ENCODE results near the gene CCDC117.

The CCDC117 gene

DNA sequence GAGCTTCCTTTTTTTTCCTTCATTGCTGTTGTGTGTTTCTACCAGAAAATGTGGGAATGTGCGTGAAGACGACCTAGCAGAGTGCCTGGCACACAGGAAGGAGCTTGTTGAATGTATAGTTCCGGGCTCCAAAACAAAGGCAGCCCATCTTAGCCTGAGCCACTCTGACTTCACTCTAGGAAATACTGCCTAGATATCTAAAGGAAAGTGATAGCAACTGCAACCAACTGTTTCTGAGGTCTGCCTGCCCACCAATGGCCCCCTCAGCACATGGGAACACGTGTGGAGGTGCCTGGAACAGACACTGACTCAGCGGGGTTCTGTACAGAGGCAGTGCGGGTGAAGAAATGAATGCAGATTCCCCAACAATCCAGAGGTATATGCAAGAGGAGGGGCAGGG is 42.6 kb downstream of the CCDC117 start:
- no peak overlapping the region for H2BK5ac ChIP-seq (ENCODE audit: low read depth, low read length, poor library complexity)
- H3K79me1 ChIP-seq (ENCODE audit: low read length) = peaks cover 8% of the 10 kb centered on the region
- H3K9me3 ChIP-seq (ENCODE audit: insufficient read depth, low read depth, low read length) = no peaks in the 10 kb centered on the region
- no peaks in the 10 kb centered on the region for H3K79me2 ChIP-seq (ENCODE audit: control insufficient read depth, insufficient read depth, low read length, poor library complexity)
- H3K4ac ChIP-seq (ENCODE audit: low read depth, low read length) = no peak overlapping the region
- H2BK120ac ChIP-seq (ENCODE audit: insufficient read depth, low read length, poor library complexity) = no peak overlapping the region
- no peak overlapping the region for H3K4me3 ChIP-seq (ENCODE audit: low read depth, low read length)
- no peak overlapping the region for H3K27ac ChIP-seq (ENCODE audit: low read depth, low read length)
- no peak overlapping the region for H3K18ac ChIP-seq (ENCODE audit: low read length)
- no peak overlapping the region for H3K14ac ChIP-seq (ENCODE audit: low read length)
- WGBS (ENCODE audit: extremely low coverage, insufficient coverage, insufficient read length) = no CpG with 5 or more reads among the region's 6 CpGs
- no peaks in the 10 kb centered on the region for H3K36me3 ChIP-seq (ENCODE audit: control insufficient read depth in 1 of 2, insufficient read depth in 2 of 2, low read length in 2 of 2)
- H2AK5ac ChIP-seq (ENCODE audit: low read length) = no peak overlapping the region
- H3K9ac ChIP-seq (ENCODE audit: low read length) = no peak overlapping the region
- H4K12ac ChIP-seq (ENCODE audit: low read depth, low read length) = no peak overlapping the region
- H3K27me3 ChIP-seq (ENCODE audit: insufficient read depth, low read length) = no peaks in the 10 kb centered on the region
- H3K4me1 ChIP-seq (ENCODE audit: control insufficient read depth in 1 of 2, insufficient read depth in 2 of 2, low read length in 2 of 2) = peaks cover 4 to 6% of the 10 kb centered on the region in 2 experiments
- no peak overlapping the region for H4K91ac ChIP-seq (ENCODE audit: low read depth, low read length)
- H4K8ac ChIP-seq (ENCODE audit: low read depth, low read length) = no peak overlapping the region
- H2BK12ac ChIP-seq (ENCODE audit: low read length) = no peak overlapping the region
- no peak overlapping the region for H2AFZ ChIP-seq (ENCODE audit: insufficient read depth, low read length, poor library complexity)
- DNase-seq = no peak
- no peak overlapping the region for H3K4me2 ChIP-seq (ENCODE audit: low read length)
- no peak overlapping the region for H3K23ac ChIP-seq (ENCODE audit: low read length)

DNA sequence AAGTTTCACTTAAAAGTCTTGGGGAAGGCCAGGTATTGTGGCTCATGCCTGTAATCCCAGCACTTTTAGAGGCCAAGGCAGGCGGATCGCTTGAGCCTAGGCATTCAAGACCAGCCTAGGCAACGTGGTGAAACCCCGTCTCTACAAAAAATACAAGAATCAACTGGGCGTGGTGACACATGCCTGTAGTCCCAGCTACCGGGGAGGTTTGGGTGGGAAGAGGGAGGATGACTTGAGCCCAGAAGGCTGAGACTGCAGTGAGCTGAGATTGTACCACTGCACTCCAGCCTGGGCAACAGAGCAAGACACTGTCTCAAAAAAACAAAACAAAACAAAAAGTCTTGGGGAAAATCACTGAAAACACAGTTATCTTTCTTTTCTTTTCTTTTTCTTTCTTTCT is 43.2 kb downstream of the CCDC117 start:
- Histone ChIP-seq H3K4me2 (ENCODE audit: low read length) (no peak overlapping the region), H3K4me1 (ENCODE audit: control insufficient read depth in 1 of 2, insufficient read depth in 2 of 2, low read length in 2 of 2) (peaks cover 4 to 6% of the 10 kb centered on the region in 2 experiments), H2AK5ac (ENCODE audit: low read length) (no peak overlapping the region), H2BK5ac (ENCODE audit: low read depth, low read length, poor library complexity) (no peak overlapping the region), H4K91ac (ENCODE audit: low read depth, low read length) (no peak overlapping the region), H3K27ac (ENCODE audit: low read depth, low read length) (no peak overlapping the region), H3K79me1 (ENCODE audit: low read length) (peaks cover 8% of the 10 kb centered on the region), H3K9ac (ENCODE audit: low read length) (no peak overlapping the region), H2BK120ac (ENCODE audit: insufficient read depth, low read length, poor library complexity) (no peak overlapping the region), H2AFZ (ENCODE audit: insufficient read depth, low read length, poor library complexity) (no peak overlapping the region), H3K18ac (ENCODE audit: low read length) (no peak overlapping the region), H3K27me3 (ENCODE audit: insufficient read depth, low read length) (no peaks in the 10 kb centered on the region), H3K36me3 (ENCODE audit: control insufficient read depth in 1 of 2, insufficient read depth in 2 of 2, low read length in 2 of 2) (no peaks in the 10 kb centered on the region), H3K79me2 (ENCODE audit: control insufficient read depth, insufficient read depth, low read length, poor library complexity) (no peaks in the 10 kb centered on the region), H3K4me3 (ENCODE audit: low read depth, low read length) (no peak overlapping the region), H3K14ac (ENCODE audit: low read length) (no peak overlapping the region), H3K4ac (ENCODE audit: low read depth, low read length) (no peak overlapping the region), H4K8ac (ENCODE audit: low read depth, low read length) (no peak overlapping the region), H3K9me3 (ENCODE audit: insufficient read depth, low read depth, low read length) (no peaks in the 10 kb centered on the region), H3K23ac (ENCODE audit: low read length) (no peak overlapping the region), H2BK12ac (ENCODE audit: low read length) (no peak overlapping the region), H4K12ac (ENCODE audit: low read depth, low read length) (no peak overlapping the region)
- no peak for DNase-seq
- no CpG with 5 or more reads among the region's 6 CpGs for WGBS (ENCODE audit: extremely low coverage, insufficient coverage, insufficient read length)

DNA sequence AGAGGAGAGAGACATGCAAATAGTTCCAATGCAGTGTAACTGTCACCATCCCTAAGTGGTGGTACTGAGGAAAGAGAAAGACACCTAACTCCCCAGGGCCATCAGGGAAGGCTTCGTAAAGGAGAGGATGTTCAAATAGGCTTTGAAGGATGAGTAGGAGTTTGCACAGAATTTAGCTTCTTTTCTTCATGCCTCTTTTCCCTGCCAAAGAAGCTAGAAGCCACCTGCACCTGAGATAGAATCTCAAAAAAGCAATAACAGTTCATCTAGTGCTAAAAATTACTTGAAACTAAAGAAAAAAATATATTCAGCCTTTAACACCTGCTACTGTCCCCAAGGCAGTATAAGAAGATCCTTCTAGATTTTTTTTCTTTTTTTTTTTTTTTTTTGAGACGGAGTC is 44.6 kb downstream of the CCDC117 start:
- Histone ChIP-seq H2AFZ (ENCODE audit: insufficient read depth, low read length, poor library complexity) (no peak overlapping the region), H3K18ac (ENCODE audit: low read length) (no peak overlapping the region), H3K4me1 (ENCODE audit: control insufficient read depth in 1 of 2, insufficient read depth in 2 of 2, low read length in 2 of 2) (peaks cover 4 to 6% of the 10 kb centered on the region in 2 experiments), H4K91ac (ENCODE audit: low read depth, low read length) (no peak overlapping the region), H3K9me3 (ENCODE audit: insufficient read depth, low read depth, low read length) (no peaks in the 10 kb centered on the region), H4K12ac (ENCODE audit: low read depth, low read length) (no peak overlapping the region), H3K79me2 (ENCODE audit: control insufficient read depth, insufficient read depth, low read length, poor library complexity) (no peaks in the 10 kb centered on the region), H4K8ac (ENCODE audit: low read depth, low read length) (no peak overlapping the region), H3K79me1 (ENCODE audit: low read length) (peaks cover 8% of the 10 kb centered on the region), H3K27me3 (ENCODE audit: insufficient read depth, low read length) (no peaks in the 10 kb centered on the region), H2BK12ac (ENCODE audit: low read length) (no peak overlapping the region), H3K27ac (ENCODE audit: low read depth, low read length) (no peak overlapping the region), H3K4me3 (ENCODE audit: low read depth, low read length) (no peak overlapping the region), H3K14ac (ENCODE audit: low read length) (no peak overlapping the region), H2BK120ac (ENCODE audit: insufficient read depth, low read length, poor library complexity) (no peak overlapping the region), H3K36me3 (ENCODE audit: control insufficient read depth in 1 of 2, insufficient read depth in 2 of 2, low read length in 2 of 2) (no peaks in the 10 kb centered on the region), H2BK5ac (ENCODE audit: low read depth, low read length, poor library complexity) (no peak overlapping the region), H3K4ac (ENCODE audit: low read depth, low read length) (no peak overlapping the region), H3K23ac (ENCODE audit: low read length) (no peak overlapping the region), H3K9ac (ENCODE audit: low read length) (no peak overlapping the region), H3K4me2 (ENCODE audit: low read length) (no peak overlapping the region), H2AK5ac (ENCODE audit: low read length) (no peak overlapping the region)
- DNase-seq = no peak
- WGBS (ENCODE audit: extremely low coverage, insufficient coverage, insufficient read length) = no CpG with 5 or more reads among the region's 2 CpGs

DNA sequence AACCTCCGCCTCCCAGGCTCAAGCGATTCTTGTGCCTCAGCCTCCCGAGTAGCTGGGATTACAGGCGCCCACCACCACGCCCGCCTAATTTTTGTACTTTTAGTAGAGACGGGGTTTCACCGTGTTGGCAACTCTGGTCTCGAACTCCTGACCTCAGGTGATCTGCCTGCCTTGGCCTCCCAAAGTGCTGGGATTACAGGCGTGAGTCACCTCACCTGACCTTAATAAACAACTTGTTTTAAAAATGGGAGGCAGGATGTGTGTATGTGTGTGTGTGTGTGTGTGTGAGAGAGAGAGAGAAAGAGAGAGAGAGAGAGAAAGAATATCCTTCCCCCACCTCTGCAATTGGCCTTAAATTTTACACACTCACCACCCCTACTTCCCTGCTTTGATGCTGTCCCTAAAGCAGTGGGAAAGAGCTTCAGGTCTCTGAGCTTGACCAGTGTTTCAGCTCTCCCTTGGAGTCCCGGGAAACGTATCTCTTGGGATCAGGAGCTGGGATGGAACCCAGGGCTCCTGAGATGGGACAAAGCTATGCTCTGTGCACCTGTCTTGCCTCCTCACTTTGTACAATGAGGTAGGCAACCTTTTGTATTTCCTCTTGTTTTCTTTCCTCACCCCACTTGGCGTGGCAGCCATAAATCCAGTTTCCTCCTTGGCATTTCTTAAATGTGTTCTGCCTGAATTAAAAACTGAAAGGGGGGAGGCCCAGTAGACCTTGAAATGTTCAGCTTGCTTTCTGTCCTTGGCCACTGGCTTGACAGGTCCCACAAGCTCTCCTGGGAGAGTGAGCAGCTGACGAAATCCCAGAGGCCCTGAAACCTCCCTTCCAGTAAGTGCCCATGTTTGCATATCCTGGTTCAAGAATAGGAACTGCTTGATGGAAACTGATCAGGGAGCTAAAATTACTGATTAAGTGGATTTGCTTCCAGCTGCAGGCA is 45.7 kb downstream of the CCDC117 start:
- Histone ChIP-seq H4K91ac (ENCODE audit: low read depth, low read length) (no peak overlapping the region), H3K4me1 (ENCODE audit: control insufficient read depth in 1 of 2, insufficient read depth in 2 of 2, low read length in 2 of 2) (peaks cover 4 to 6% of the 10 kb centered on the region in 2 experiments), H2BK12ac (ENCODE audit: low read length) (no peak overlapping the region), H3K27ac (ENCODE audit: low read depth, low read length) (peak overlapping the region; percentile 44), H3K79me1 (ENCODE audit: low read length) (peaks cover 8% of the 10 kb centered on the region), H3K18ac (ENCODE audit: low read length) (no peak overlapping the region), H2AFZ (ENCODE audit: insufficient read depth, low read length, poor library complexity) (no peak overlapping the region), H3K14ac (ENCODE audit: low read length) (no peak overlapping the region), H3K27me3 (ENCODE audit: insufficient read depth, low read length) (no peaks in the 10 kb centered on the region), H2BK120ac (ENCODE audit: insufficient read depth, low read length, poor library complexity) (peak overlapping the region; percentile 1), H3K4me3 (ENCODE audit: low read depth, low read length) (no peak overlapping the region), H4K12ac (ENCODE audit: low read depth, low read length) (no peak overlapping the region), H3K36me3 (ENCODE audit: control insufficient read depth in 1 of 2, insufficient read depth in 2 of 2, low read length in 2 of 2) (no peaks in the 10 kb centered on the region), H3K9ac (ENCODE audit: low read length) (no peak overlapping the region), H2BK5ac (ENCODE audit: low read depth, low read length, poor library complexity) (no peak overlapping the region), H3K4ac (ENCODE audit: low read depth, low read length) (no peak overlapping the region), H3K4me2 (ENCODE audit: low read length) (no peak overlapping the region), H2AK5ac (ENCODE audit: low read length) (no peak overlapping the region), H3K79me2 (ENCODE audit: control insufficient read depth, insufficient read depth, low read length, poor library complexity) (no peaks in the 10 kb centered on the region), H3K9me3 (ENCODE audit: insufficient read depth, low read depth, low read length) (no peaks in the 10 kb centered on the region), H4K8ac (ENCODE audit: low read depth, low read length) (no peak overlapping the region), H3K23ac (ENCODE audit: low read length) (no peak overlapping the region)
- WGBS (ENCODE audit: extremely low coverage, insufficient coverage, insufficient read length) = no CpG with 5 or more reads among the region's 14 CpGs
- peak in 1 of 2 donors; percentile 17 for DNase-seq

Data from trophoblast cell (in vitro differentiated cells and primary cell).